Activated CD8-positive, alpha-beta memory T cell treated with anti-CD3 and anti-CD28 coated beads for 24 hours (primary cell): Measurements from ENCODE around the gene CAPN11.
"Not testable (repeated sequence)": the region's sequence is repeated elsewhere in the genome, so short reads cannot be mapped to it uniquely, and the experiment has no call there.

Source experiments
- DNase-seq: peaks from one replicate; pipeline ENCODE4 v3.0.0-alpha.2; 2020

CAPN11 gene

DNA sequence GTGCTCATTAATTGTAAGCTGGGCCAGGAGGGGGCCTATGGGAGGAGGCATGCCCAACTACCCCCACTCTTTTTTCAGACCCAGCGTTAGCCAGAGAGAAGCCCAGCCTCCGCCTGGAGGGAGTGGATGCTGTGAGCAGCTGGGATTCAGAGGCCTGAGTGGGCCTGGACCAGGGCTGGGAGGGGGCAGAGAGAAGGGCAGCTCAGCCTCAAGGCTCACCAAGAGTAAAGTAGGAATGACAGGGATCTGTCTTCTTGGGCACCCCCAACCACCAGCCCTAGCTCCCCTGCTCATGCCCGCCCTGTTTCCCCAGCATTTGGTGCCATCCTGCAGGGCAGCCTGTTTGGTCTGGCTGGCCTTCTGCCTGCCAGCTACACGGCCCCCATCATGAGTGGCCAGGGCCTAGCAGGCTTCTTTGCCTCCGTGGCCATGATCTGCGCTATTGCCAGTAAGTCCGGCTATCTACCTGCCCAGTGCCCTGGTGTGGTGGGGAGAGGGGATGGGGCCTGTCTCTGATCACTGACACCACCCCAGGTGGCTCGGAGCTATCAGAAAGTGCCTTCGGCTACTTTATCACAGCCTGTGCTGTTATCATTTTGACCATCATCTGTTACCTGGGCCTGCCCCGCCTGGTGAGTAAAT lies 71.5 kb downstream of the CAPN11 start:
- DNase-seq = no peak

DNA sequence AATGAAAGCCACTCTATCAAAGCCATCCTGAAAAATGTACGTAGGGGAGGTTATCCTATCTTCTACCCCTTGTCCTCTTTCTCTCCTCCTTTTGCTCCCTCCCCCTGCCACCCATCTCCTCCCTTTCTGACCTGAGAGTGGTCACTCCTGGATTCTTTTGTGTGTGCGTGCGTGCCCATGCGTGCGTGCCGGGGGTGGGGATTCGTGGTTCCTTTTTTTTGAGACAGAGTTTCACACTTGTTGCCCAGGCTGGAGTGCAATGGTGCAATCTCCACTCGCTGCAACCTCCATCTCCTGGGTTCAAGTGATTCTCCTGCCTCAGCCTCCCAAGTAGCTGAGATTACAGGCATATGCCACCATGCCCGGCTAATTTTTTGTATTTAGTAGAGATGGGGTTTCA lies 72.8 kb downstream of the CAPN11 start:
- DNase-seq = not testable (repeated sequence)

DNA sequence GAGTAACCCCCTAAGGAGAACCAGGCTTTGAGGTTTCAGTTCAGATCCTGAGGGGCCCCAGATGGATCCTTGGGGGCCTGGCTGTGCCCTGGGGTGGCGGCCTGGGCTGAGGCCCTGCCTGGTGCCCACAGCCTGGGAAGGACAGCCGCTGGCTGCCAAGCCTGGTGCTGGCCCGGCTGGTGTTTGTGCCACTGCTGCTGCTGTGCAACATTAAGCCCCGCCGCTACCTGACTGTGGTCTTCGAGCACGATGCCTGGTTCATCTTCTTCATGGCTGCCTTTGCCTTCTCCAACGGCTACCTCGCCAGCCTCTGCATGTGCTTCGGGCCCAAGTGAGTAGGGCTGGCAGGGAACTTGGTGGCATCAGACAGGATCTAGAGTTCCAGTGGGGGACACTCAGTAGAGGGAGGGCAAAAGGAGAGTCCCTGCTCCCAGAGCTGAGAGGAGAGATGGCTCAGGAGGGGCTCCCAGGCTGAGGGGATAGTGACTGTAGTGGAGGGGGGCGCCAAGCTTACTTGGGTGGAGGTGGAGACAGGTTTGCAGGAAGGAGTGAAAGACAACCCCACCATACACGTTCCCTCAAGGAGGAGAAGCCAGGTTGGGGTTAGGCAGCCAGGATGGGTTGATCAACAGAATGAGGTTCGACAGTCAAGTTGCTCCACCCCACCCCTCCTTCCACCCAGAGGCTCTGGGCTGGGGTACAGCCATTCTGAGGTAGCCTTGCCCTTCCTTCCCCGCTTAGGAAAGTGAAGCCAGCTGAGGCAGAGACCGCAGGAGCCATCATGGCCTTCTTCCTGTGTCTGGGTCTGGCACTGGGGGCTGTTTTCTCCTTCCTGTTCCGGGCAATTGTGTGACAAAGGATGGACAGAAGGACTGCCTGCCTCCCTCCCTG lies 74.3 kb downstream of the CAPN11 start:
- DNase-seq = no peak

DNA sequence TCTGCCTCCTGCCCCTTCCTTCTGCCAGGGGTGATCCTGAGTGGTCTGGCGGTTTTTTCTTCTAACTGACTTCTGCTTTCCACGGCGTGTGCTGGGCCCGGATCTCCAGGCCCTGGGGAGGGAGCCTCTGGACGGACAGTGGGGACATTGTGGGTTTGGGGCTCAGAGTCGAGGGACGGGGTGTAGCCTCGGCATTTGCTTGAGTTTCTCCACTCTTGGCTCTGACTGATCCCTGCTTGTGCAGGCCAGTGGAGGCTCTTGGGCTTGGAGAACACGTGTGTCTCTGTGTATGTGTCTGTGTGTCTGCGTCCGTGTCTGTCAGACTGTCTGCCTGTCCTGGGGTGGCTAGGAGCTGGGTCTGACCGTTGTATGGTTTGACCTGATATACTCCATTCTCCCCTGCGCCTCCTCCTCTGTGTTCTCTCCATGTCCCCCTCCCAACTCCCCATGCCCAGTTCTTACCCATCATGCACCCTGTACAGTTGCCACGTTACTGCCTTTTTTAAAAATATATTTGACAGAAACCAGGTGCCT lies 75.0 kb downstream of the CAPN11 start:
- no peak for DNase-seq
